ENCODE results near the gene PRKG1. TPM values are rescaled to one million over a fixed set of nuclear protein-coding genes. Genes with fewer than 3 reads are reported as not detected.

Gene PRKG1
- total and polyA plus RNA-seq, 2 experiments from 2014 or later, result 18.2 to 21.1 TPM

DNA sequence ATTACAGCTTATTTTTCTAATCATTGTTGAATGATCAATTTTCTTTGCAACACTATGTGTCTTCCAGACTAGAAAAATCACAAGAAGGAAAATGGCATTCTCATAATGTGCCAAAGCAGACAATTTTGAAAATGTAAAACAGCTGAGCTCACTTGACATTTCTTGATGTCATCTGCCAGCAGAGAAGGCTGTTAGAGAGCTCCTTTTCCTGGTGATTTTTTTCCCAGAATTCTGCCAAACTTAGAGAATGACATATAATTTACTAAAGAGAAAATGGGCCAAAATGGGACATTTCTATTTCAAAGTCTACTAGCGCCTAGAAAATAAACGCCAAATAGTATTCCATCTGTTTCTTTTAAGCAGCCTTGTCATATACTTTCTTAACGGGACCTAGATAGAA, 714.0 kb downstream of the PRKG1 start:
- no peaks in the 10 kb centered on the region for H4K20me1 ChIP-seq (replicated peaks; ENCODE audit: insufficient read depth)
- Mint-ChIP-seq H3K9me3 (peaks cover 4% of the 10 kb centered on the region; the same call in 1 of the 3 replicates), H3K27me3 (ENCODE audit: insufficient read depth, low read depth, poor library complexity) (peaks cover 2% of the 10 kb centered on the region), H3K36me3 (ENCODE audit: low read depth) (no peaks in the 10 kb centered on the region), H3K4me1 (no peaks in the 10 kb centered on the region; the same call in 1 of the 3 replicates), H3K4me3 (no peak overlapping the region), H3K27ac (no peak overlapping the region)
- DNase-seq (ENCODE audit: low spot score), result no peak
- H3K36me3 ChIP-seq (ENCODE audit: insufficient read depth), result no peaks in the 10 kb centered on the region
- H3K9me2 ChIP-seq (ENCODE audit: insufficient read depth), result no peaks in the 10 kb centered on the region
- no peak for TF ChIP-seq CREB1 (CRISPR knock-in tag; IDR thresholded peaks at IDR 0.05; ENCODE audit: low read depth)
- TF ChIP-seq, protein P1, sequence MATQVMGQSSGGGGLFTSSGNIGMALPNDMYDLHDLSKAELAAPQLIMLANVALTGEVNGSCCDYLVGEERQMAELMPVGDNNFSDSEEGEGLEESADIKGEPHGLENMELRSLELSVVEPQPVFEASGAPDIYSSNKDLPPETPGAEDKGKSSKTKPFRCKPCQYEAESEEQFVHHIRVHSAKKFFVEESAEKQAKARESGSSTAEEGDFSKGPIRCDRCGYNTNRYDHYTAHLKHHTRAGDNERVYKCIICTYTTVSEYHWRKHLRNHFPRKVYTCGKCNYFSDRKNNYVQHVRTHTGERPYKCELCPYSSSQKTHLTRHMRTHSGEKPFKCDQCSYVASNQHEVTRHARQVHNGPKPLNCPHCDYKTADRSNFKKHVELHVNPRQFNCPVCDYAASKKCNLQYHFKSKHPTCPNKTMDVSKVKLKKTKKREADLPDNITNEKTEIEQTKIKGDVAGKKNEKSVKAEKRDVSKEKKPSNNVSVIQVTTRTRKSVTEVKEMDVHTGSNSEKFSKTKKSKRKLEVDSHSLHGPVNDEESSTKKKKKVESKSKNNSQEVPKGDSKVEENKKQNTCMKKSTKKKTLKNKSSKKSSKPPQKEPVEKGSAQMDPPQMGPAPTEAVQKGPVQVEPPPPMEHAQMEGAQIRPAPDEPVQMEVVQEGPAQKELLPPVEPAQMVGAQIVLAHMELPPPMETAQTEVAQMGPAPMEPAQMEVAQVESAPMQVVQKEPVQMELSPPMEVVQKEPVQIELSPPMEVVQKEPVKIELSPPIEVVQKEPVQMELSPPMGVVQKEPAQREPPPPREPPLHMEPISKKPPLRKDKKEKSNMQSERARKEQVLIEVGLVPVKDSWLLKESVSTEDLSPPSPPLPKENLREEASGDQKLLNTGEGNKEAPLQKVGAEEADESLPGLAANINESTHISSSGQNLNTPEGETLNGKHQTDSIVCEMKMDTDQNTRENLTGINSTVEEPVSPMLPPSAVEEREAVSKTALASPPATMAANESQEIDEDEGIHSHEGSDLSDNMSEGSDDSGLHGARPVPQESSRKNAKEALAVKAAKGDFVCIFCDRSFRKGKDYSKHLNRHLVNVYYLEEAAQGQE (IDR thresholded peaks at IDR 0.05; ENCODE audit: unreplicated experiment), result no peak
- no peak for TF ChIP-seq STAT1 (IDR thresholded peaks at IDR 0.05; ENCODE audit: unreplicated experiment)
- TF ChIP-seq, protein P2, sequence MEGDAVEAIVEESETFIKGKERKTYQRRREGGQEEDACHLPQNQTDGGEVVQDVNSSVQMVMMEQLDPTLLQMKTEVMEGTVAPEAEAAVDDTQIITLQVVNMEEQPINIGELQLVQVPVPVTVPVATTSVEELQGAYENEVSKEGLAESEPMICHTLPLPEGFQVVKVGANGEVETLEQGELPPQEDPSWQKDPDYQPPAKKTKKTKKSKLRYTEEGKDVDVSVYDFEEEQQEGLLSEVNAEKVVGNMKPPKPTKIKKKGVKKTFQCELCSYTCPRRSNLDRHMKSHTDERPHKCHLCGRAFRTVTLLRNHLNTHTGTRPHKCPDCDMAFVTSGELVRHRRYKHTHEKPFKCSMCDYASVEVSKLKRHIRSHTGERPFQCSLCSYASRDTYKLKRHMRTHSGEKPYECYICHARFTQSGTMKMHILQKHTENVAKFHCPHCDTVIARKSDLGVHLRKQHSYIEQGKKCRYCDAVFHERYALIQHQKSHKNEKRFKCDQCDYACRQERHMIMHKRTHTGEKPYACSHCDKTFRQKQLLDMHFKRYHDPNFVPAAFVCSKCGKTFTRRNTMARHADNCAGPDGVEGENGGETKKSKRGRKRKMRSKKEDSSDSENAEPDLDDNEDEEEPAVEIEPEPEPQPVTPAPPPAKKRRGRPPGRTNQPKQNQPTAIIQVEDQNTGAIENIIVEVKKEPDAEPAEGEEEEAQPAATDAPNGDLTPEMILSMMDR (conservative IDR thresholded peaks at IDR 0.05; ENCODE audit: low read depth in 2 of 2), result no peak
- TF ChIP-seq, protein P3, sequence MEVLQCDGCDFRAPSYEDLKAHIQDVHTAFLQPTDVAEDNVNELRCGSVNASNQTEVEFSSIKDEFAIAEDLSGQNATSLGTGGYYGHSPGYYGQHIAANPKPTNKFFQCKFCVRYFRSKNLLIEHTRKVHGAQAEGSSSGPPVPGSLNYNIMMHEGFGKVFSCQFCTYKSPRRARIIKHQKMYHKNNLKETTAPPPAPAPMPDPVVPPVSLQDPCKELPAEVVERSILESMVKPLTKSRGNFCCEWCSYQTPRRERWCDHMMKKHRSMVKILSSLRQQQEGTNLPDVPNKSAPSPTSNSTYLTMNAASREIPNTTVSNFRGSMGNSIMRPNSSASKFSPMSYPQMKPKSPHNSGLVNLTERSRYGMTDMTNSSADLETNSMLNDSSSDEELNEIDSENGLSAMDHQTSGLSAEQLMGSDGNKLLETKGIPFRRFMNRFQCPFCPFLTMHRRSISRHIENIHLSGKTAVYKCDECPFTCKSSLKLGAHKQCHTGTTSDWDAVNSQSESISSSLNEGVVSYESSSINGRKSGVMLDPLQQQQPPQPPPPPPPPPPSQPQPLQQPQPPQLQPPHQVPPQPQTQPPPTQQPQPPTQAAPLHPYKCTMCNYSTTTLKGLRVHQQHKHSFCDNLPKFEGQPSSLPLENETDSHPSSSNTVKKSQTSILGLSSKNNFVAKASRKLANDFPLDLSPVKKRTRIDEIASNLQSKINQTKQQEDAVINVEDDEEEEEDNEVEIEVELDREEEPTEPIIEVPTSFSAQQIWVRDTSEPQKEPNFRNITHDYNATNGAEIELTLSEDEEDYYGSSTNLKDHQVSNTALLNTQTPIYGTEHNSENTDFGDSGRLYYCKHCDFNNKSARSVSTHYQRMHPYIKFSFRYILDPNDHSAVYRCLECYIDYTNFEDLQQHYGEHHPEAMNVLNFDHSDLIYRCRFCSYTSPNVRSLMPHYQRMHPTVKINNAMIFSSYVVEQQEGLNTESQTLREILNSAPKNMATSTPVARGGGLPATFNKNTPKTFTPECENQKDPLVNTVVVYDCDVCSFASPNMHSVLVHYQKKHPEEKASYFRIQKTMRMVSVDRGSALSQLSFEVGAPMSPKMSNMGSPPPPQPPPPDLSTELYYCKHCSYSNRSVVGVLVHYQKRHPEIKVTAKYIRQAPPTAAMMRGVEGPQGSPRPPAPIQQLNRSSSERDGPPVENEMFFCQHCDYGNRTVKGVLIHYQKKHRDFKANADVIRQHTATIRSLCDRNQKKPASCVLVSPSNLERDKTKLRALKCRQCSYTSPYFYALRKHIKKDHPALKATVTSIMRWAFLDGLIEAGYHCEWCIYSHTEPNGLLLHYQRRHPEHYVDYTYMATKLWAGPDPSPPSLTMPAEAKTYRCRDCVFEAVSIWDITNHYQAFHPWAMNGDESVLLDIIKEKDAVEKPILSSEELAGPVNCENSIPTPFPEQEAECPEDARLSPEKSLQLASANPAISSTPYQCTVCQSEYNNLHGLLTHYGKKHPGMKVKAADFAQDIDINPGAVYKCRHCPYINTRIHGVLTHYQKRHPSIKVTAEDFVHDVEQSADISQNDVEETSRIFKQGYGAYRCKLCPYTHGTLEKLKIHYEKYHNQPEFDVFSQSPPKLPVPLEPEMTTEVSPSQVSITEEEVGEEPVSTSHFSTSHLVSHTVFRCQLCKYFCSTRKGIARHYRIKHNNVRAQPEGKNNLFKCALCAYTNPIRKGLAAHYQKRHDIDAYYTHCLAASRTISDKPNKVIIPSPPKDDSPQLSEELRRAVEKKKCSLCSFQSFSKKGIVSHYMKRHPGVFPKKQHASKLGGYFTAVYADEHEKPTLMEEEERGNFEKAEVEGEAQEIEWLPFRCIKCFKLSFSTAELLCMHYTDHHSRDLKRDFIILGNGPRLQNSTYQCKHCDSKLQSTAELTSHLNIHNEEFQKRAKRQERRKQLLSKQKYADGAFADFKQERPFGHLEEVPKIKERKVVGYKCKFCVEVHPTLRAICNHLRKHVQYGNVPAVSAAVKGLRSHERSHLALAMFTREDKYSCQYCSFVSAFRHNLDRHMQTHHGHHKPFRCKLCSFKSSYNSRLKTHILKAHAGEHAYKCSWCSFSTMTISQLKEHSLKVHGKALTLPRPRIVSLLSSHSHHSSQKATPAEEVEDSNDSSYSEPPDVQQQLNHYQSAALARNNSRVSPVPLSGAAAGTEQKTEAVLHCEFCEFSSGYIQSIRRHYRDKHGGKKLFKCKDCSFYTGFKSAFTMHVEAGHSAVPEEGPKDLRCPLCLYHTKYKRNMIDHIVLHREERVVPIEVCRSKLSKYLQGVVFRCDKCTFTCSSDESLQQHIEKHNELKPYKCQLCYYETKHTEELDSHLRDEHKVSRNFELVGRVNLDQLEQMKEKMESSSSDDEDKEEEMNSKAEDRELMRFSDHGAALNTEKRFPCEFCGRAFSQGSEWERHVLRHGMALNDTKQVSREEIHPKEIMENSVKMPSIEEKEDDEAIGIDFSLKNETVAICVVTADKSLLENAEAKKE (CRISPR knock-in tag; IDR thresholded peaks at IDR 0.05), result no peak
- no peak for TF ChIP-seq EZH2 (IDR thresholded peaks at IDR 0.05; ENCODE audit: low read depth, unreplicated experiment)
- no peak for TF ChIP-seq ZNF331 (CRISPR knock-in tag; IDR thresholded peaks at IDR 0.05; ENCODE audit: low read depth)
- TF ChIP-seq, protein P4, sequence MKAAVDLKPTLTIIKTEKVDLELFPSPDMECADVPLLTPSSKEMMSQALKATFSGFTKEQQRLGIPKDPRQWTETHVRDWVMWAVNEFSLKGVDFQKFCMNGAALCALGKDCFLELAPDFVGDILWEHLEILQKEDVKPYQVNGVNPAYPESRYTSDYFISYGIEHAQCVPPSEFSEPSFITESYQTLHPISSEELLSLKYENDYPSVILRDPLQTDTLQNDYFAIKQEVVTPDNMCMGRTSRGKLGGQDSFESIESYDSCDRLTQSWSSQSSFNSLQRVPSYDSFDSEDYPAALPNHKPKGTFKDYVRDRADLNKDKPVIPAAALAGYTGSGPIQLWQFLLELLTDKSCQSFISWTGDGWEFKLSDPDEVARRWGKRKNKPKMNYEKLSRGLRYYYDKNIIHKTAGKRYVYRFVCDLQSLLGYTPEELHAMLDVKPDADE (IDR thresholded peaks at IDR 0.05), result no peak
- no peak for TF ChIP-seq ZNF114 (CRISPR knock-in tag; IDR thresholded peaks at IDR 0.05)
- no peak for TF ChIP-seq NANOG (IDR thresholded peaks at IDR 0.05; ENCODE audit: borderline replicate concordance)
- TF ChIP-seq POLR2AphosphoS5 (IDR thresholded peaks at IDR 0.05; ENCODE audit: low read depth), result no peak
- TF ChIP-seq JUNB (IDR thresholded peaks at IDR 0.05; ENCODE audit: unreplicated experiment), result no peak
- TF ChIP-seq EZH2phosphoT487 (IDR thresholded peaks at IDR 0.05; ENCODE audit: unreplicated experiment), result no peak
- no peaks in the 10 kb centered on the region for H3K4me1 ChIP-seq (ENCODE audit: insufficient read depth)
- no peak overlapping the region for H3K4me2 ChIP-seq
- no peak overlapping the region for H3K4me3 ChIP-seq
- H3K27ac ChIP-seq (ENCODE audit: low read depth), result no peak overlapping the region
- H3K79me2 ChIP-seq (replicated peaks; ENCODE audit: insufficient read depth), result no peaks in the 10 kb centered on the region
- no peak for ATAC-seq
- no peaks in the 10 kb centered on the region for H3F3A ChIP-seq (replicated peaks; ENCODE audit: low read depth)
- no peak overlapping the region for H2AFZ ChIP-seq
- no peaks in the 10 kb centered on the region for H3K27me3 ChIP-seq (ENCODE audit: insufficient read depth)

Measured in GM23338 (cell line).